Measurements from ENCODE around the gene ARHGEF19.
"Not testable (repeated sequence)": the region's sequence is repeated elsewhere in the genome, so short reads cannot be mapped to it uniquely, and the experiment has no call there.

ARHGEF19 gene

DNA sequence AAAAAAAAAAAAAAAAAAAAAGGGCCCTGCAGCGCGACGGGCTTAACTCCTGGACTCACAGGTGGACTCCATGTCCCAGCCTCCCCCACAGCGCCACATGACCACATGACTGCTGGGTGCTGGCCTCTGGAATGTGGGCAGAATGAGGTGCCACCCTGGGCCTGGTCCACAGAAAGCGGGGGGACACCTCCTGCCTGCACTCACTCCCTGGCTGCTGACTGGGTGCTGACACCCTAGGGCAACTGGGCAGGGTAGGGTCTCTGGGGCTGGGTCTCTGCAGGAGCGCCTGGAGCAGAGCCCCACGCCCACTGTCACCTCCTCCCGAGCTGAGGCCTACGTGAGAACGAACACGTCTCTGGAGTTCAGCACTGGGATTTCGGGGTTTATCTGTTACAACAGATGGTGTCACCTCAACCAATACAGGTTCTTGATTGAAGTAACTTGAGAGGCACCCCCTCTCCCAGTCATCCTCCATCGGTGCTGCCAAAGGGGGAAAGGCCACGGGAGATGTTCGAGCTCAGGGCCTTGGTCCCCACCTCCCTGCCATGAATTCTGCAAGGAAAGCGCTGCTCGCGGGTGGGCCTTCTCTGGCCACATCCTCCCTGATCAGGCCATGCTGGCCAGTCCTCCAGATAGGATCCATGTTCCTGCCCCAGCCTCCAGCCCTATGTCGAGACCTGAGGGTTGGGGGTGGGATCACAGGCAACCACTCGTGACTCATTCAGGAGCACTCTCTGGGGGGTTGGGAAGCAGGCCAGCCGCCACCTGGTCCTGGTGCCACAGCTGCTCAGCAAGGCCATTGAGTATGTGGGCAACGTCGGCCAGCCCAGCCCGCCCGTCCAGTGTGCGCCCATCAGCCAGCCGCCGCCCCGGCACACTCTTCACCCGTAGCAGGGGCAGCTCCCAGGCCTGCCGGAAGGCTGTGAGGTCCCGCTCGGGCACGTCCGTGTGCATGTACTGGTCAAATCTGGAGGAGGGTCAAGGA is 19.2 kb upstream of the ARHGEF19 start:
- Histone ChIP-seq H3K4me1 (ENCODE audit: control insufficient read depth in 1 of 2, insufficient read depth in 2 of 2, low read length in 2 of 2) (peaks cover 4 to 17% of the 10 kb centered on the region in 2 donors), H3K4me3 (ENCODE audit: low read depth in 1 of 2, low read length in 2 of 2) (no peak overlapping the region), H3K9me3 (ENCODE audit: control insufficient read depth in 1 of 2, low read length in 2 of 2) (no peaks in the 10 kb centered on the region), H3K27ac (ENCODE audit: low read length) (no peak overlapping the region), H3K36me3 (ENCODE audit: control insufficient read depth in 1 of 2, insufficient read depth in 2 of 2, low read length in 2 of 2) (peaks cover 4 to 9% of the 10 kb centered on the region in 2 donors), H3K27me3 (ENCODE audit: low read depth, low read length) (peaks cover 7% of the 10 kb centered on the region)

DNA sequence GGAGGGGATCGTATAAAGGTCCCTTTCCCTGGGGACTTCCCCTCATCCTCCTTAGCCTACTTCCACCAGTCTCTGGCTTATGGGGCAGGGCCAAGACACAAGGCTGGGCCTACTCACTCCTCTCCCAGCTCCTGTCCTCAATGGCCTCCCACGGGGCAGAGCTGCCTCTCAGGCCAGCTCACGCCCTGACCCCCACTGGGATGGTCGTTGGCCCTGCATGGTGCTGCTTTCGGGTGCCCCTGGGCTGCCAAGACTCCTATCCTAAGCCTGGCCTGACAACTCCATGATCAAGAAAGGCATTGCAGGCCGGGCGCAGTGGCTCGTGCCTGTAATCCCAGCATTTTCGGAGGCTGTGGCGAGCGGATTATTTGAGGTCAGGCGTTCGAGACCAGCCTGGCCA is 18.3 kb upstream of the ARHGEF19 start:
- peaks cover 0 to 9% of the 10 kb centered on the region in 2 donors for H3K4me1 ChIP-seq (ENCODE audit: control insufficient read depth in 1 of 2, insufficient read depth in 2 of 2, low read length in 2 of 2)
- H3K27me3 ChIP-seq (ENCODE audit: low read depth, low read length): peaks cover 13% of the 10 kb centered on the region

DNA sequence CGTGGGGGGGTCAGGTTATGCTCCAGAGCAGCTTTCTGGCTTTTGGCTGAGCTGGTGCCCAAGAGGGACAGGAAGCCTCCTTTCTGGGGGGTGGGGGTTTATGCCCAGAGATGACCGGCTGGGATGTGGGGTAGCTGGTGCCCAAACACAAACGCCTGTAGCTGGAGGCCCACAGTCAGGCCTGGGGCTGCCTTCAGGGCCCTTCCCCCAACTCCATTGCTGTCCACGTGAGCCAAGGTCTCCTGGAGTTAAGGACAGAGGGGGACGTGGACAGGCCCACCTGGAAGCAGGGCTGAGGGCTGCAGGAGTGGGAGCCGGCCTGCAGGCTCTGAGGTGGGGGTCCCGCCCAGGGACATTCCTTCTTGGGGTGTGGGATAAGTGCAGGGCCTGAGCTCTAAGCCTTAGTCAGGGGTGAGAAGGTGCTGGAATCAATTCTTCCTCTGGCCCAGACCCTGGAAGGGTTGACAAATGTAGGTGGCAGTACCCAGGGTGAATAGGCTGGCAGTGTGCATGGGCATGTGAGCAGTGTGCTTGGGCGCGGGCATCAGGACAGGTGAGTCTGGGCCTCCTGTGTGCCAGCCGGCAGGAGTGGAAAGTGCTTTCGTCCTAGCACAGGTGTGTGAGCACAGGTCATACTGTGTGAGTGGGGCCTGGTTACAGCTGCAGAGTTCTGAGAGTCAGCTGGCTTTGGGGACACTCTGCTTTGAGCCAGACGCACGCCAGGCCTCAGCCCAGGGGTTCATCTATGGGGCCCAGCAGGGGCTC is 17.7 kb upstream of the ARHGEF19 start:
- Histone ChIP-seq H3K36me3 (ENCODE audit: control insufficient read depth in 1 of 2, insufficient read depth in 2 of 2, low read length in 2 of 2) (peaks cover 4 to 9% of the 10 kb centered on the region in 2 donors), H3K27ac (ENCODE audit: low read length) (no peak overlapping the region), H3K4me1 (ENCODE audit: control insufficient read depth in 1 of 2, insufficient read depth in 2 of 2, low read length in 2 of 2) (peaks cover 0 to 9% of the 10 kb centered on the region in 2 donors), H3K27me3 (ENCODE audit: low read depth, low read length) (peaks cover 13% of the 10 kb centered on the region), H3K9me3 (ENCODE audit: control insufficient read depth in 1 of 2, low read length in 2 of 2) (no peaks in the 10 kb centered on the region), H3K4me3 (ENCODE audit: low read depth in 1 of 2, low read length in 2 of 2) (no peak overlapping the region)

More for the DNA sequence above, 18.3 kb upstream of the ARHGEF19 start:
- no peaks in the 10 kb centered on the region for H3K9me3 ChIP-seq (ENCODE audit: control insufficient read depth in 1 of 2, low read length in 2 of 2)
- no peak overlapping the region for H3K27ac ChIP-seq (ENCODE audit: low read length)
- no peak overlapping the region for H3K4me3 ChIP-seq (ENCODE audit: low read depth in 1 of 2, low read length in 2 of 2)
- peaks cover 4 to 9% of the 10 kb centered on the region in 2 donors for H3K36me3 ChIP-seq (ENCODE audit: control insufficient read depth in 1 of 2, insufficient read depth in 2 of 2, low read length in 2 of 2)

DNA sequence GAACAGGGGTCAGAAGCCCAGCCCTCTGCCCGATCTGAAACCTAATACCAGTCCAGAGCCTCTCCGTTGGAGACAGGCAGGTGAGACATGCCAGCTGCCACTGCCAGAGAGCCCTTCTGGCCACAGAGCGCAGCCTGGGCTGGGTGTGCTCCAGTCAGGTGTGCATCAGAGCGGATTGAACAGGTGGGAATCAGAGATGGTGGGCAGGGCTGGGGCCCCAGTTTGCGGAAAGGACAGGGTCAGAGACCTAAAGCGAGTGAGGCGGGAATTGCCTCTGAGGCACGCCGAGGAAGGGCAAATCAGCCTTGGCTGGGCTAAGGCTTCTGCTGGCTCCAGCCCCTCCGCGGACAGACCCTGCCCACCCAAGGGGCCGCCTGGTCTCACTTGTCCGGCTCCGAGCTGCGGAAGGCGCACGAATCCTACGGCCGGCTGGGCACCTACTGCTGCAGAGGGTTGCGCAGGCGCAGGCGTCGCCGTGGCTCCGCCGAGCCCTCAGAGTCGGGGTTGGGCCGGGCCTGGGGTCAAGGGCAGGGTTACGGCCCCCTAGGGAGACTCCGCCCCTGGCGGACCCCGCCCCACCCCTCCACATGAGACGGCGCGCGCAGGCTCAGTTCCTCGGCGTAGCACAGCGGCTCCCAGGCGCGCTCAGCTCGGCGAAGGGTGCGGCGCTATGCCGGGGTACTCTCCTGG is 14.2 kb upstream of the ARHGEF19 start:
- H3K27me3 ChIP-seq (ENCODE audit: low read depth, low read length): peaks cover 13% of the 10 kb centered on the region
- no peaks in the 10 kb centered on the region for H3K9me3 ChIP-seq (ENCODE audit: control insufficient read depth in 1 of 2, low read length in 2 of 2)
- peak overlapping the region in 1 of 2 donors; percentile 25 for H3K4me3 ChIP-seq (ENCODE audit: low read depth in 1 of 2, low read length in 2 of 2)
- no peaks in the 10 kb centered on the region for H3K36me3 ChIP-seq (ENCODE audit: control insufficient read depth in 1 of 2, insufficient read depth in 2 of 2, low read length in 2 of 2)
- H3K4me1 ChIP-seq (ENCODE audit: control insufficient read depth in 1 of 2, insufficient read depth in 2 of 2, low read length in 2 of 2): peaks cover 0 to 9% of the 10 kb centered on the region in 2 donors
- H3K27ac ChIP-seq (ENCODE audit: low read length): no peak overlapping the region

DNA sequence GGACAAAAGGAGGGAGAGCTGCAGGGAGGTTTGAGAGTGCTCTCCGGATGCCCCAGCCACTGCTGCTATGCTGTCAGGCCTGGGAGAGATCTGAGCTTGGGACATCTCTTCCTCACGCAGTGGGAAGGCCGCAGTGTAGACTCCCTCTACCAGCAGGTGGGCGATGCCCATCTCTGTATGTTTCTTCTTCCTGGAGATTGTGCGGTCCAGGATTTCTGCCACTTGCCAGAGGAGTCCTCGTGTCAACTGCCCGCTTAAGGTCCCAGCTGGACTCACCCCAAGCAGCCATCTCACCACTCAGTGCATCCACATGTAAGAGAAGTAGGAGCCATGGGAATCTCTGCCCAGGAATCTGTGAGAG is 13.7 kb upstream of the ARHGEF19 start:
- Histone ChIP-seq H3K27me3 (ENCODE audit: low read depth, low read length) (peaks cover 13% of the 10 kb centered on the region), H3K9me3 (ENCODE audit: control insufficient read depth in 1 of 2, low read length in 2 of 2) (no peaks in the 10 kb centered on the region), H3K4me1 (ENCODE audit: control insufficient read depth in 1 of 2, insufficient read depth in 2 of 2, low read length in 2 of 2) (peaks cover 0 to 9% of the 10 kb centered on the region in 2 donors), H3K27ac (ENCODE audit: low read length) (no peak overlapping the region), H3K36me3 (ENCODE audit: control insufficient read depth in 1 of 2, insufficient read depth in 2 of 2, low read length in 2 of 2) (no peaks in the 10 kb centered on the region), H3K4me3 (ENCODE audit: low read depth in 1 of 2, low read length in 2 of 2) (no peak overlapping the region)

DNA sequence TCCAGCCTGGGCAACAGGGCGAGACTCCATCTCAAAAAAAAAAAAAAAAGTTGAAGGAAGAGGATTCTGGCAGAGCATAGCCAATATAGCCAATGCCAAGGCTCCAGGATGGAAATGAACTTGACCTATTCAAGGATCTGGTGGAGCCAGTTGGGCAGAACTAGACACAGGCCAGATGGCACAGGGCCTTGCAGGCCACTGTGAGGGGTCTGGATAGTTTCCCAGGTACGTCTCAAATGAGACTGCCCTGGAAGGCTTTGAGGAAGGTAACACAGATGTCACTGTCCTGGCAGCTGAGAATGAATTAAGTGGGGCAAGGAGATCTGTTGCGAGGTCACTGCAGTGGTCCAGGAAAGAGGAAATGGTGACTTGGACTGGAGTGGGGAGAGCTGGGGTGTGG is 12.0 kb upstream of the ARHGEF19 start:
- Histone ChIP-seq H3K36me3 (ENCODE audit: control insufficient read depth in 1 of 2, insufficient read depth in 2 of 2, low read length in 2 of 2) (no peaks in the 10 kb centered on the region), H3K4me1 (ENCODE audit: control insufficient read depth in 1 of 2, insufficient read depth in 2 of 2, low read length in 2 of 2) (peaks cover 0 to 9% of the 10 kb centered on the region in 2 donors), H3K9me3 (ENCODE audit: control insufficient read depth in 1 of 2, low read length in 2 of 2) (no peaks in the 10 kb centered on the region), H3K4me3 (ENCODE audit: low read depth in 1 of 2, low read length in 2 of 2) (no peak overlapping the region), H3K27ac (ENCODE audit: low read length) (no peak overlapping the region), H3K27me3 (ENCODE audit: low read depth, low read length) (peaks cover 13% of the 10 kb centered on the region)

DNA sequence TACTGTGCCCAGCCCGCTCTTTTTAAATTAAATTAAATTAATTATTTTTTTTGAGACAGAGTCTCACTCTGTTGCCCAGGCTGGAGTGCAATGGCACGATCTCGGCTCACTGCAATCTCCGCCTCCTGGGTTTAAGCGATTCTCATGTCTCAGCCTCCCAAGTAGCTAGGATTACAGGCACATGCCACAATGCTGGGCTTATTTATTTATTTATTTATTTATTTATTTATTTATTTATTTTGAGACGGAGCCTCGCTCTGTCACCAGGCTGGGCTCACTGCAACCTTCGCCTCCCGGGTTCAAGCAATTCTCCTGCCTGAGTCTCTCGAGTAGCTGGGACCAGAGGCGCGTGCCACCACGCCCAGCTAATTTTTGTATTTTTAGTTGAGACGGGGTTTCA is 10.3 kb upstream of the ARHGEF19 start:
- not testable (repeated sequence) for H3K4me3 ChIP-seq (ENCODE audit: low read depth in 1 of 2, low read length in 2 of 2); H3K27ac ChIP-seq (ENCODE audit: low read length); H3K27me3 ChIP-seq (ENCODE audit: low read depth, low read length); H3K36me3 ChIP-seq (ENCODE audit: control insufficient read depth in 1 of 2, insufficient read depth in 2 of 2, low read length in 2 of 2); H3K9me3 ChIP-seq (ENCODE audit: control insufficient read depth in 1 of 2, low read length in 2 of 2); H3K4me1 ChIP-seq (ENCODE audit: control insufficient read depth in 1 of 2, insufficient read depth in 2 of 2, low read length in 2 of 2)

DNA sequence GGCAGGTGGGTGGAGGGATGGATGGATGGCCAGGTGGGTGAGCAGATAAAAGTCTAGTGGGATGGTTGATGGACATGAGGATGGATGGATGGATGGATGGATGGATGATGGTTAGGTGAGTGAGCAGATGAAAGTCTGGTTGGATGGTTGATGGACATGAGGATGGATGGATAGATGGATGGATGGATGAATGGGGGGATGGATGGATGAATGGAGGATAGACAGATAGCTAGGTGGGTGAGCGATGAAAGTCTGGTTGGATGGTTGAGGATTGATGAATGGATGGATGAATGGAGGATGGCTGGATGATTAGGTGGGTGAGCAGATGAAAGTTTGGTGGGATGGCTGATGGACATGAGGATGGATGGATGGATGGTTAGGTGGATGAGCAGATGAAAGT is 9.0 kb upstream of the ARHGEF19 start:
- Histone ChIP-seq H3K36me3 (ENCODE audit: control insufficient read depth in 1 of 2, insufficient read depth in 2 of 2, low read length in 2 of 2) (no peaks in the 10 kb centered on the region), H3K27ac (ENCODE audit: low read length) (no peak overlapping the region), H3K4me1 (ENCODE audit: control insufficient read depth in 1 of 2, insufficient read depth in 2 of 2, low read length in 2 of 2) (peaks cover 0 to 2% of the 10 kb centered on the region in 2 donors), H3K27me3 (ENCODE audit: low read depth, low read length) (peaks cover 4% of the 10 kb centered on the region), H3K4me3 (ENCODE audit: low read depth in 1 of 2, low read length in 2 of 2) (no peak overlapping the region), H3K9me3 (ENCODE audit: control insufficient read depth in 1 of 2, low read length in 2 of 2) (no peaks in the 10 kb centered on the region)

DNA sequence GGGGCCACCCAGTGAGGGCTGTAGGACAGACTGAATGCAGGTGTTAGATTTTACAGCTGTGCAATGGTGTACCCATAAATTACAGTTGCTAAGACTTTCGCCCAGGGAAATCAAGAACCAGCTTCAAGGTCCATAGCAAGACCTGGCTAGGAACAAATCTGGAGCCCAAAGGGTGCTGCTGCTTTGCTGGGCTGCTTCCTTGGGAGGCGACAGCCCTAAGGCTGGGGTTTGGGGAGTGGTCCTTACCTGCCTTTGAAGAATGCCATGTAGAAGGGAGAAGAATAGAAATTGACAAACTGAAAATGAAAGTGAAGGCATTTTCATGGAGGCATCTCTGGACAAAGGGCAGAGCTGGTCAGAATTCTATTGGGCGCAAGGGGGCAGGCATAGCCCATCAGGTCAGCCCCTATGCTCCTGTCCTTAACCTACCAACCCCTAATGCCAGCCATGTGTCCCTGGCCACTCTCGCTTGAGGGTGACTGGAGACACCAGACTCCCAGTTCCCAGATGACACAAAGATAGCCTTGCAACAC is 7.6 kb upstream of the ARHGEF19 start:
- no peak overlapping the region for H3K4me3 ChIP-seq (ENCODE audit: low read depth in 1 of 2, low read length in 2 of 2)

DNA sequence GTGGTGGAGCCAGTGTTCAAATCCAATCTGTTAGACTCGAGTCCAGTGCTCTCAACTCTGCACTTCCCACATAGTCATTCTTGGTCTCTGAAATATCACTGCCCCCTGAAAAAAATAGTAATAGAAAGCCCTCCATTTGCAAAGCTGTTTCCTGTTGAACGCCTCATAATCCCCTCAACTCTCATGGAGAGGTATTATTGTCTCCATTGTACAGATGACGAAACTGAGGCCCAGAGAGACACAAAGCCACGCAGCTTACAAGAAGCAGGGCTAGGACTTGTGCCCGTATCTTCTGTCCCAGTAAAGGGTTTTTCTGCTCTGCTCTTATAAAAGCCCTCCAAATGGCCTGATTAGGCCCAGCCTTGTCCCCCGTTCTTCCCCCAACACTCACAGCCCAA is 6.2 kb upstream of the ARHGEF19 start:
- Histone ChIP-seq H3K4me1 (ENCODE audit: control insufficient read depth in 1 of 2, insufficient read depth in 2 of 2, low read length in 2 of 2) (peaks cover 0 to 8% of the 10 kb centered on the region in 2 donors), H3K36me3 (ENCODE audit: control insufficient read depth in 1 of 2, insufficient read depth in 2 of 2, low read length in 2 of 2) (no peaks in the 10 kb centered on the region), H3K27ac (ENCODE audit: low read length) (no peak overlapping the region), H3K9me3 (ENCODE audit: control insufficient read depth in 1 of 2, low read length in 2 of 2) (no peaks in the 10 kb centered on the region), H3K4me3 (ENCODE audit: low read depth in 1 of 2, low read length in 2 of 2) (no peak overlapping the region), H3K27me3 (ENCODE audit: low read depth, low read length) (no peaks in the 10 kb centered on the region)

More for the DNA sequence above, 7.6 kb upstream of the ARHGEF19 start:
- Histone ChIP-seq H3K36me3 (ENCODE audit: control insufficient read depth in 1 of 2, insufficient read depth in 2 of 2, low read length in 2 of 2) (no peaks in the 10 kb centered on the region), H3K4me1 (ENCODE audit: control insufficient read depth in 1 of 2, insufficient read depth in 2 of 2, low read length in 2 of 2) (peaks cover 0 to 8% of the 10 kb centered on the region in 2 donors), H3K27ac (ENCODE audit: low read length) (no peak overlapping the region), H3K9me3 (ENCODE audit: control insufficient read depth in 1 of 2, low read length in 2 of 2) (no peaks in the 10 kb centered on the region), H3K27me3 (ENCODE audit: low read depth, low read length) (no peaks in the 10 kb centered on the region)

All from muscle layer of duodenum (tissue), 2 donors.